ENCODE data around the gene AANAT. TPM values are rescaled to one million over a fixed set of nuclear protein-coding genes. Genes with fewer than 3 reads are reported as not detected.

The AANAT gene
- polyA plus RNA-seq, 4 donors: 0.17 to 0.40 TPM; not detected in 2

DNA sequence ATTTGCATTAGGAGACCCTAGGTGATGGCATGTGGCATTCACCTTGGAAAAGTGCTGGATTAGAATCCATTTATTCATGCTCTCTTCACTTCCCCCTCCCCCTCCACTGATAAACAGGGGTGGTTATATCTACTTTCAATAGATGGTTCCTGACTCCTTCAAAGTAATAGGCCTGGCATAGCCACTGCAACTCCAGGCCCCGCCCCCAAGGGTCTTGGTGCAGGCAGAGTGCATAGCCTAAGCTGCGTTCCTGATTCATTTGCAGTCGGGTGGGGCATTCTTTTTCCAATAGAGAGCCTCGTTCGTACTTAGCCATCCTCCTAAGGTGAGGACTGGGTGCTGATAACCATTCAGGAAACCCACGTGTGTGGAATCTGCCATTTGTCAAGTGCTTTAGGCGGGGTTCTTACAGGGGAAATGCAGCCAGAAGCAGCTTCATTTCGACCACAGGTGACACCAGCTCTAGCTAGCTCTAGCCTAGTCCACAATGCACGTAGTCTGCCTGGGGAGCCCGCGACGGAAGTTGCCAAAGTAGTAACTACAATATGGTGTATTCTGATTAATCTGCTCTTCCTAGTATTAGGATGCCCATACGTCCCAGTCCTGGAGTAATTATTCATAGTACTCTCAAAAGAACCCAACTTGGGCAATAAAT lies 25.6 kb upstream of the AANAT start:
- no peak for DNase-seq (ENCODE audit: low read depth in 4 of 4, low spot score in 3 of 4)

DNA sequence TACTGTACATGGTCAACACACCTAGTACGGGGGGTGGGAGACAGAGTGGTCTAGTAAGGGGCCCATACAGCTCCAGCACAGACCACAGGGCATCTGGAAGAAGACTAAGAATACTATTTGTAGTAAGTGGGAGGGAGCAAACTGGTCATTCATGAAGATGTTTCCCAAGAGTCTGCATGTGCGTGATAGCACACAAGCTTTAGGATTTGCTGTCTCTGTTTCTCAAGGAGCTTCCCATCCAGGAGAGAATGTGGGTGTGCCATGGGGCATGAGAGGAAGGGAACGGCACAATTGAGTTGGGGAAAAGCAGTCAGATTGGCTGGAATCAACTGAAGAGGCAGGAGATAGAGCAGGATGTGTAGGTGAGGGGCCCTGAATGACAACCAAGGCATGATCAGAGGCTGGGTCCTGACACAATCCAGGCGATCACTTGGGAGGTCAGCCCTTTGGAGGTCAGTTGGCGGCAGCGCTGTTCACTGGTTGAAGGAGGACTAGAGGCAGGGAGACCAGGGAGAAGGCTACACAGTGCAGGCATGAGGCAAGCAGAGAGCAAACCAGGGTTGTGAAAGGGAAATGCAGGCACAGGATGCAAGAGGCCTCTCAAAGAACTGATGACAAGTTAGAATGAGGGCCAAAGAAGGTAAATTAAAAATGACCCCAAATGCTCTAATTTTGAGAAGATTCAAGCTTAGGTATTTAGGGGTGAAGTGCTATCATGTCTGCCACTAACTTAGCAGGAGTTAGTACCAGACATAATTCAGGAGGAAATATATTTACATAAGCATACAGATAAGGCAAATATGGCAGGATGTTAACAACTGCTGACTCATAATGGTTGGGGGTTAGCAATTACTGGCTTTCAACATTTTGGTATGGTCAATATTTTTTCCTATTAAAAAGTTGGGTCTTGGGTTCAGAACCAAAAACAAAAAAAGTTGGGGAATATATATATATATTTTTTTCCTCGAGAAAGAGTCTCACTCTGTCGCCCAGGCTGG lies 24.8 kb upstream of the AANAT start:
- no peak for DNase-seq (ENCODE audit: low read depth in 4 of 4, low spot score in 3 of 4)

DNA sequence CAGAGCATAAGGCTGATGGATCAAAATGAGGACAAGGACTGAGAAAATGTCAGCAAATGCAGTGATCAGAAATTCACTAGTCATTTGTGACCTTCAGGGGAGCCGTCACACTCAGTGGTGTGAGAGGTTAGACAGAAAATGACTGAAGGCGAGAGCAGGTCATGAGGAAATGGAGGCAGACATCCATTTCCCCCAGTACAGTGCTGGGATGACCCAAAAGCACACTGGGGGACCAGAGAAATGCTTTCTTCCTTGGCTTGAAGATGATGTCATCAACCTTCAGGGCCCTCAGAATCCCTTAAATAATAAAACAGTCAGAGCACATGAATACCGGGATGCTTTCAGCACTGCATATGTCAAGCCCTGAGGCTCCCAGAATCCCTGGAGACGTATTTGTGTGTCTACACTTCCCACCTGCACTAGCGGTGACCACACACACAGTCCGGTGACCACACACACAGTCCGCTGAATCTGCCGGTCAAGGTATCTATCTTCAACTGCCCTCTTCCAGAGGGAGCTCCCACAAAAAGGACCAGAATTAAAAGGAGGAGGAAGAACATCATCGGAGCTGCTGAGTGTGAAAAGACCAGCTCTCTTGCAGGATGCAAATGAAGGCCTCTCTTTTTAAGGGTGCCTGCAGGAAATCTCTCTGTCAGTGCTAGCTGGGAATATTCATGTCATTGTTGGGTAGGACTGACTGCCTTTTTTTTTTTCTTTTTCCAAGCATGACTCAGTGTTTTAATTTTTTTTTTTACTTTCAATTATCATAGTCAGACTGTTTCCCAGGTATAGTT lies 22.7 kb upstream of the AANAT start:
- DNase-seq (ENCODE audit: low read depth in 4 of 4, low spot score in 3 of 4): no peak

DNA sequence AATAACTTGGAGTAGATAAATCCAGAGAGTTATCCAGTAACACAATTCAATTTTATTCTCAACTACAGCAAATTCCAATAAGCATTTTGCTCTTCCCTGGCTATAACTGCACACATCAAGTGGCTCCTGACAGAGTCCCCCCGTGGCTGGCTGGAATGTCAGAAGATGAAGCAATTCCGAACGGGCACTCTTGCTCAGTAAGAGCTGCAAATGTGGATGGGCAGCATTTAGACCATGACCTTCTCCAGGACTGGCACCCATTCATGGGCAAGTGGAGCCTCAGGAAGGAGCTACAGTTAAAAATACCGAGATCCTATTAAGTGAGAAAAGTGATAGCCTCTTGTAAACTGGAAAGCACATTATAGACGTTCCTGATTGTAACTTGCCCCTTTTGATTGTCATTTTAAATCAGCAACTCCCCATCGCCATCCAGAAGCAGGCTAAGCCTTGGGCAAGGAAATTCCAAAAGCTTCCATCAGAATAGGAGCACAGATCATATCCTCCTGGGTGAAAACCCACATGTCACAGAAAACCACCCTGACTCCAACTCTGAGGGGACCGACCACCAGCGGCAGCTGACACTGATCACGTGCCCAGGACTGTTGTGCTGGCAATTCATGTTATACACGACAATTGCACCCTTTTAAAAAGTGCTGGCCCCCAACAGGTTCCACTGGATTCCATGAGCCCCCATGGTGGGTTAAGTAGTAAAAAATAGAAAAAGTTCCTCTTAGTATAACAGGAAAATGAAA lies 21.5 kb upstream of the AANAT start:
- DNase-seq (ENCODE audit: low read depth in 4 of 4, low spot score in 3 of 4): no peak

DNA sequence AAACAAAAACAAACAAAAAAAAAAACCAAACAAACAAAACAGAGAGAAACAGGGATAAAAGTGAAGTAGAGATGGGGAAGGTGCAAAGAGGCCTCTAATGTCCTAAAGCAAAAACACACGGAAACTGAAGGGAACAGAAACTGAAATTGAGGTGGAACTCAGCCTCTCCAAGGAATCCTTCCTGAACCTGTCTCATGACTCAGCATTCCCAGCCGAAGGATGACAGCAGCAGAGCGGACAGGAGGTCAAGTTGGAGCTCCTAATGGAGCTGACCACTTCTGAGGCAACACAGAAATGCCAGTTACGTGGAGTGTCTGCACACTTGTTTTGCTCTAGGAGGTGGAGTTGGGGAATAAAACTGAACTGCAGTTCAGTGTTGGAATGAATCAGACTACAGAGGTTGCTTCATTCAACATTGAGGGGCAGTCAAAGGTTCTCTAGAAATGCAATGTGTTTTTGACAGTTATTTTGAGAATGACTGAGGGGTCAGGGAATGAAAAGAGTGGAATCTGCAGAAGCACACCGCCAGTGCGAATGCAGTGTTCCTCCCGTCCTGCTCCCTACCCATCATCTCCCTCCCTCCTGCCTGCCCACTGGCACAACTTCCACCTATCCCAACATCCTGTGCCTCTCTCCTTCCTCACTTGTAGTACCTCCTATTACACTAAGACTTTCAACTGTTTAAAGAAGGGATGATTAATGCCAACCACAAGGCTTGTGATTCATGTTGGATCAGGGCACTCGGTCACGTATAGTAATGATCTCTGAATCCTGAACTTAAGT lies 20.8 kb upstream of the AANAT start:
- no peak for DNase-seq (ENCODE audit: low read depth in 4 of 4, low spot score in 3 of 4)

DNA sequence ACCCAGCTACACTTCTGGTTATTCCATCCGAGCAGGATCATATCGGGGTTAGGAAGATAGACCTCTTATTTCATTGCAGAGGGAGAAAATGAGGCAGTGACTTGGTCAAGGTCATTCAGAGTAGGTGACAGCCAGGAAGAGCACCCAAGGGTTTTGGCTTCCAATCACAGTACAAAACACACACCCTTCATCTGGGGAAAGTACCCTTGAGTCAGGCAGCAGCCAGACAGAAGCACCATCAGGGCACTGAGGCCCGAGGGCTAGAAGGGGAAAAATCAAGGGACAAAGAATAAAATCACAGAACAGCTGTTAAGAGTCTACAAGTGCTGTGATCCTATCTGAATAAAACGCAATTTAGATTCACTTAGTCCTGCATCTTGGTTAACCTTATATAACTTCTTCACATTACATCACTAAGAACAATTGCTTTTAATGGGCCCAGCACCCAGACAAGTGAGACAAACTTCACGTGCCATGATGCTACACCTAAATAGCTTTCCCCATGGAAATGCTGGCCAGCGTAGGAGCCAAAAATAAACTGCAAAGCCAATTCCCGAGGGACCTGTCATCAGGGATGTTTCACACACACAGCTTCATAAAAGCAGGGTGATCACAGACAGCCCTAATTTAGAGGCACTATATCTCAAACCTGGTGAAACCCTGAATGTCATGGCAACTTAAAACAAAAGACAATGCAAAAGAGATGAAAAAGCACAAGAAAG lies 19.3 kb upstream of the AANAT start:
- DNase-seq (ENCODE audit: low read depth in 4 of 4, low spot score in 3 of 4): no peak

DNA sequence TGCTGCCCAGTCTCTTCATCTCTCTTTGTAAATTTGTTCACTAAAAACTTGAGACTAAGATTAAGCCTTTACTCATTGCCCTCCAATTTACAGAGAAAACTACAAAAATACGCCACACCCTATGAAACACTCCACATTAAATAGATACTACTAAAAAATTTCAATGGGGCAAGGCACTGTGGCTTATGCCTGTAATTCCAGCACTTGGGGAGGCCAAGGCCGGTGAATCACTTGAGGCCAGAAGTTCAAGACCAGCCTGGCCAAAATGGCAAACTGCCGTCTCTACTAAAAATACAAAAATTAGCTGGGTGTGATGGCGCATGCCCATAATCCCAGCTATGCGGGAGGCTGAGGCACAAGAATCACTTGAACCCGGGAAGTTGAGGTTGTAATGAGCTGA lies 18.3 kb upstream of the AANAT start:
- no peak for DNase-seq (ENCODE audit: low read depth in 4 of 4, low spot score in 3 of 4)

DNA sequence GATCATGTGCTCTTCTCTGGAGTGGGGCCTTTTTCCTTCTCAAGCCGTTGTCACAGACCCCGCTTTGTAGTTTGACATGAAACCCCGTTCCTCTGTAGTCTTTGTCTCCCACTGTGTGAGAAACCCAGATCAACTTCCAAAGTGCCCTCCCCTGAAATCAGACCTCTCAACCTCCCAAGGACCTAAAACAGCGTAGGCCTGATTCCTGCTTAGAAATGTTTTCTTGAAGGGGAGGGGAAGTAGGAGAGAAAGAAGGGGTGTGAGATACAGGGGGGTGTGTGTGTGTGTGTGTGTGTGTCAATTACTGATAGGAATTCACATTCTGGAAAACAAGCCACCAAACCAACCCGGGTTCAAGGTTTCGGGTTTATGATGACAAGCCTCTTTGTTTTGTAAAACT lies 15.9 kb upstream of the AANAT start:
- DNase-seq (ENCODE audit: low read depth in 4 of 4, low spot score in 3 of 4): no peak

DNA sequence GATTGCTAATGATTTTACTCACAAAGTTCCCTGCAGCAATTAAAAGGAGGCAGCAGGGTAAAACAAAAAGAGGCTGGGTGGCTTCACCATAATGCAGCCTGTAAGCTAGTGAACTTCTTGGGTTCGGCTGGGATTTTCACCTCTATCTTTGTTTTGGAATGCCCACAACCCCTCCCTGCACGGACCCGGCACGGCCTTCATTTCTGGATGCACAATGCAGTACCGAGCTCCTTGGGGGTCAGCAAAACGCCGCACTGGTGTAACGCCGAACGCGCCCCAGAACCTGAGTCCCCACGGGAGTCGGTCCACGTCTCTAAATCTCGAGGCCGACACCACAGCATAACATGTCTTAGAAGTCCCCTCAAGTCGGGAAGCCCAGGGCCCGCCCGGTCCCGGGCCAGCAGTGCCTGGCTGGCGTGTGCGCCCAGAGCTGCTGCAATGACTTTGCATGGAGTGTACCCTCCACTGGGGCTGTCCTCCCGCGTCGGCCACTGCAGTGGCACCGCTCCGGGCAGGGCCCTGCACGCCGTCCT lies 15.2 kb upstream of the AANAT start:
- DNase-seq (ENCODE audit: low read depth in 4 of 4, low spot score in 3 of 4): no peak

DNA sequence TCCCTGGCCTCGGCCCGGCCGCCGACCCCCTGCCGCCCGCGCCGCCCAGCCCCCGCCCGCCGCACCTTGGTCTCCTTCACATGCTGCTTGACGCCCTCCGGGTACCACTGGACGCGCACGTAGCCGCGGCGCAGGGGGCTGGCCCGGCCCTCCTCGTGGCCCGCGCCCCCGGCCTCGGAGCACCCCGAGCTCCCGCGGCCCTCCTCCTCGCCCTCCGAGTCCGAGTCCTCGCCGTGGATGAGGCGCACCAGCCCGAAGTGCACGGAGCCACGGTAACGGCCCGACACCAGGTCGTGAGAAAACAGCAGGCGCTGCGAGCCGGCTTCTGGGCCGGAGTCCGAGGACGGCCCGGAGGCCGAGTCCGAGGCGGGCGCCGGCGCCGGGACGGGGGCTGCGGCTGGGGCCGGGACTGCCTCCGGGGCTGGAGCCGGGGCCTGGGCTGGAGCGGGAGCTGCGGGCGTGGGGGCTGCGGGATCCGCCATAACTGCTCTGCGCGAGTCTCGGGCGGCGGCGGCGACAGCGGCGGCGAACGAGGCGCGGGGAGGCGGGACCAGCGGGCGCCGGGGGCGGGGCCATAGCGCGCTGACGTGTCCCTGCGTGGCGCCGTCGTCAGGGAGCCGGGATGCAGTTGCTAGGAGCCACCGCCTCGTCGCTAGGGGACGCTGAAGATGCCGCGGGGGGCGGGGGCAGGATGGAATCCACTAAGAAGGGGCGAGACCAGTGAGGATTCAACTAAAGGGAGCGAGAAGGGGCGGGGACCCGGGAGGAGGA lies 14.6 kb upstream of the AANAT start, which contains the start of gene UBE2O:
TSS of gene UBE2O (minus strand) at position 493 of the 771 bp plus-strand sequence. CDS start at position 482, 11 bp downstream.
- peak; percentile 50 to 72 (median 68) for DNase-seq (ENCODE audit: low read depth in 4 of 4, low spot score in 3 of 4)

DNA sequence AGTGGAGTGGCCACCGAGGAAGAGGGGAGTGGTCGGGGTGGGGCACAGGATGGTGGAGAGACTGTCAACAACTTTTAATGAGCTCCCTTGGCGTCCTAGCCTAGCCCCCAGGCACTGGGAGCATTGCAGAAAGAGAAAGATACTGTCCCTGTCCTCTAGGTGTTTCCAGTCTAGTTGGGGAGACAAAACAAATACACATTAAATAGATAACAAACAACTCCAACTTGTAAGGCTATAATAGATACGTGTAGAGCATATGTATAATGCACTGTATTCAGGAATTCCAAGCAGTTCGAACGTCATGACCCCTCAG lies 14.0 kb upstream of the AANAT start:
- DNase-seq (ENCODE audit: low read depth in 4 of 4, low spot score in 3 of 4): no peak

DNA sequence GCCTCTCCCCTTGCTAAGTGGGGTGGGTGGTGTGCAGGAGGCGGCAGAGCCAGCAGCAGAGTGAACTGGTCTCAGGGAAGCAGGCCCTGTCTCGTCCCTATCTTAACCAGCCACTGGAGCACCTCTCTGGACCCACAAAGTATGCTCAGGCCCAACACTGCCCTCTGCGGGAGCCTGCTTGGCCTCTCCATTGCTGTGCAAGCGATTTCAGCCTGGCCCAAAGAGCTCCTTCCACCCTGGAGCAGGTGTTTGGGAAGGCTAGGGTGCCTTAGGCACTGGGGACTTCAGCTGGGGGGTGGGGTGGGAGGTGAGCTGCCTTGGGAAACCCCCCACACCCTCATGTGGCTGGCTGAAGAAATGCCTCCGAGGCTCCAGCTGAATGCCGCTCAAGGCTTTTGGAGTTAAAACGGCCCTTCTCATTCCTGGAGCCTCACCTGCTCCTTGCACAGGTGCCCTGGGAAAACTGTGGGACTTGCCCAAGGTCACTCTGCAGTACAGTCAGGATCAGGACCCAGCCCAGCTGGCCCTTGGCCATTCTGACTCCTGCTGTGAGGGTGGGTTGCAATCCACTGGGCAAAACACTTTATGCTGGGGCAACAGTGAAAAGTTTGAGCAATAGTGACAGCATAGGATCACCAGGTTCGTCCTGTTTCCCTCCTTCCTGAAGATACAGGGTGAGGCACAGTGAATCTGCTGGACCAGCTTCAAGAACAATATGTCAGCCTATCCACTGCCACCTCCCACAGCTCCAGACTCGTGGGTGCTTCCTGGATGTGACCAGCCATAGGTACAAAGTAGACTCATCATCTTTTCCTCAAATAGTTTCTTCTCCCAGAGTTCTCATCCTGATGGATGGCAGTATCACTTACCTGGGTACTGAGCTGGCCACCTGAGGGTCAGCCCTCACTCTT lies 8.6 kb upstream of the AANAT start:
- DNase-seq (ENCODE audit: low read depth in 4 of 4, low spot score in 3 of 4): no peak

DNA sequence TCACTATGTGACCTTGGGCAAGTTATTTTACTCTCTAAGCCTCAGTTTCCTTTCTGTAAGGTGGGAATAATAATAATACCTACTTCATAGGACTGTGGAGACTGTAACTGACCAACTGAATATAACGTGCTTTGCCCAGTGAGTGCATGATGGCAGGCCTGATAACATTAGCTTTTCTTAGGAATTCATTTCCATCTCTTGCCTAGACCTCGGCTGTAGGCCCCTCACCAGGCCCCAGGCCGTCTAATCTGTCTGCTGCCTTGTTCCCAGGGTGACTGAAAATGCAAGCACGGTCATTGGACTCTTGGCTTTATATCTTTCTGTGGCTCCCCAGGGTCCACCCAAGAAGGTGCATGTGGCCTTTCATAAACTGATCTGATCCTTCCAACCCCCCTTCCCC lies 7.7 kb upstream of the AANAT start:
- DNase-seq (ENCODE audit: low read depth in 4 of 4, low spot score in 3 of 4): no peak

DNA sequence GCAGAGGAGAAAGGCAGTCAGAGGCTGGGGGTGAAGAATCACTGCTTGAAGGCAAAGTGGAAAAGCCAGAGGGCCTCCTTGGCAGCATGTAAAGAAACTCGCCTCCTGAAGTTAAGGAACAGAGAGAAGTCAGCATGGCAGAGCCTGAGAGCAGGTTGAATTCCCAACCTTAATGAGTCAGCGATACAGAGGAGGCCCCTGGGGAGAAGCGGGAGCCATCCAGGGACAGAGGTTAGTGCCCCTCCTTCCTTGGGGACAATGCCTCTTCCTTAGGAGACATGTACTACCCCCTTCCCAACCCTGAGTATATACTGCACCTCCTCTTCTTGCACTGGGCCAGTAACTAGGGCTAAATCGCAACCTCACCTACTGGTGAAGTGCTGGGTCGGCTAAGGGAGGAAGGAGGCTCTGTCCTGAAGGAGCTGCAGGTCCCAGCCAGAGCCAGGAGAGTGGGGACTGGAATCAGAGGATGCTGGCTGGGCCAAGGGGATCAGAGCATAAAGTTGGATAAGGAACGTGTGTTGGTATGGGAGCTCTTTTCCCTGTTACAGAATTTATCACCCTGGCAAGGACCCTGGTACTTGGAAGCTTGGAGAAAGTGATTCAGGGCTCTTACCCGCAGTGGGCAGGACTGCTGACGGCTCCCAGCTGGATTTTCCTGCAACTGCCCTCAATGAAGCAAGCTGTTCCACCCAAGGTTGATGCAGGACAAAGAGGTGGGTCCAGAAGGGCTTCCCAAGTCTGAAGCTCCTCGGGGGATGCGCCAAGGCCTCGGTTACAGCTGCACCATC lies 5.4 kb upstream of the AANAT start:
- DNase-seq (ENCODE audit: low read depth in 4 of 4, low spot score in 3 of 4): no peak

DNA sequence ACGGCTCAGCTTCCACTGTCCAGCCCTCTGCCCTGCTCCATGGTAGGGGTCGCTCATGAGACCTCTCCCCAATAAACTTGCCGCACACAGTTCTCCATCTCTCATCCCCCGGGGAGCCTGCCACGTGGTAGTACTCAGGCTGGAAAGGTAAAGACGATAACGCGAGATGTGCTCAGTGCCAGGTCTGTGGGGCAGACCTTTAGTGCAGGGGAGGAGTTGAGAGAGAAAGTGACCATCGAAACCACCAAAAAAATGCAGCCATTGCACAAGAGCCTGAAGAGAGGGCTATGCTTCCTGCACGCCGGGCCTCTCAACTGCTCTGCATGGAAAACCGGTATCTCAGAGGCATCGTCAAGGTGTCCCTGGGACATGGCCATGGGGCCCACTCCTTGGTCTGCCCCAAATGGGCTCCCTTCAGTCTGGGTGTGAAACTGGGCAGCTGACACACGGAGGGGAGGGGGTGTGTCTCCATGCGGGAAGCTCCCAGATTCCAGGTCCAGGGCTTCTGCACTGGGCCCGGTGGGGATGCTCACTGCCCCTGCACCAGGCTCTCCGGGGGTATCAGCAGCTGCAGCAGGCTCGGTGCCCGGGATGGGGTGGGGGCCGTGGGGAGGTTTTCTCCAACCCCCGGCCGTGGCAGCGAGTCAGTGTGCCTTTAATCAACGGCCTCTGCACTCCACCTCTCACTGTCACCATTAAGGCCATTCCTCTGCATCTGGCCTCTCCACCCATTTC lies 4.7 kb upstream of the AANAT start:
- DNase-seq (ENCODE audit: low read depth in 4 of 4, low spot score in 3 of 4): no peak

DNA sequence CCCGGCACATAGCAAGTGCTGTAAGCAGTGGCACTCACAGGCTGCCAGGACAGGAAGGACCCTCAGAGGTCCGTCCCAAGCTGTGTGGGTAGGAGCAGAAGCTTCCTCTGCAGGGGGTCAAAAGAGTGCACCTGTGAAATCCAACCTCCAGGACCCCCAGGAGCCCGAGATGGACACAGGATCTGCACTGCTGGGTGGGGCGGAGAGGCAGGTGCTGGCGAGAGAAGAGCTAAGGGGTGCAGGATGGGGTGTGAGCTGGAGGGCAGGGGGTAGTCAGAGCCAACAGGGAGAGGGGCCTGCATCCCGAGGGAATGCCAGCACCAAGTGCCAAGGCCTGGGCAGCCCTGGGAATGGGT lies 650 bp upstream of the AANAT start:
- no peak for DNase-seq (ENCODE audit: low read depth in 4 of 4, low spot score in 3 of 4)
